Activated gamma-delta T cell treated with anti-CD3 and anti-CD28 coated beads, Interleukin-2, amount 50 U/mL, for 16 hours (primary cell): Measurements from ENCODE around the gene CD300E.
"Not testable (repeated sequence)": the region's sequence is repeated elsewhere in the genome, so short reads cannot be mapped to it uniquely, and the experiment has no call there.

Experiments
- DNase-seq: peaks from one replicate; pipeline ENCODE4 v3.0.0-alpha.2; 2020; ENCODE audit warnings: low read depth

Gene CD300E

GRCh38 chr17:74599023-74599399, 24.5 kb downstream of the CD300E start:
- no peak for DNase-seq

- no peak for DNase-seq
Observed at GRCh38 chr17:74598346-74599022, 25.1 kb downstream of the CD300E start.

GRCh38 chr17:74597069-74597790, 26.3 kb downstream of the CD300E start:
- no peak for DNase-seq

- no peak for DNase-seq
Observed at GRCh38 chr17:74595037-74595750, 28.3 kb downstream of the CD300E start.

GRCh38 chr17:74592087-74592990, 31.2 kb downstream of the CD300E start, which contains the start of gene CD300LD:
TSS of gene CD300LD (minus strand) at chr17:74592283. CDS start at chr17:74592202, 81 bp downstream.
- DNase-seq: no peak

GRCh38 chr17:74591503-74591902, 32.0 kb downstream of the CD300E start:
- no peak for DNase-seq

- DNase-seq: no peak
Observed at GRCh38 chr17:74585711-74586110, 37.8 kb downstream of the CD300E start.

GRCh38 chr17:74584292-74585060, 39.1 kb downstream of the CD300E start:
- DNase-seq: no peak

- no peak for DNase-seq
Observed at GRCh38 chr17:74582633-74583032, 40.9 kb downstream of the CD300E start.

GRCh38 chr17:74579900-74580299, 43.6 kb downstream of the CD300E start:
- DNase-seq: no peak

GRCh38 chr17:74578979-74579378, 44.6 kb downstream of the CD300E start:
- no peak for DNase-seq

GRCh38 chr17:74574489-74575142, 48.9 kb downstream of the CD300E start:
- no peak for DNase-seq

- not testable (repeated sequence) for DNase-seq
Observed at GRCh38 chr17:74573635-74574034, 49.9 kb downstream of the CD300E start.

GRCh38 chr17:74573169-74573568, 50.4 kb downstream of the CD300E start:
- DNase-seq: no peak

- no peak for DNase-seq
Observed at GRCh38 chr17:74571621-74572270, 51.8 kb downstream of the CD300E start.

- no peak for DNase-seq
Observed at GRCh38 chr17:74569020-74570003, 54.2 kb downstream of the CD300E start.

- no peak for DNase-seq
Observed at GRCh38 chr17:74568106-74568873, 55.2 kb downstream of the CD300E start.

GRCh38 chr17:74567397-74567796, 56.1 kb downstream of the CD300E start, which contains the start of gene CD300H:
TSS of gene CD300H (minus strand) at chr17:74567509.
- DNase-seq: no peak
